T-cell (primary cell): Measurements from ENCODE around the gene NOX1. TPM values are rescaled to one million over a fixed set of nuclear protein-coding genes. Genes with fewer than 3 reads are reported as not detected.
"Not testable (repeated sequence)": the region's sequence is repeated elsewhere in the genome, so short reads cannot be mapped to it uniquely, and the experiment has no call there.

Experiments
- ATAC-seq, 4 experiments: fragments of 200-7000 bp in 3 of 4; fragments of 150-1000 bp in 1 of 4; cut with Tn5 transposase; replicated peaks in 1 of 4; 1 replicate in 3 of 4; 2 replicates in 1 of 4; pipeline ENCODE4 v1.10.0; 2021; ENCODE audit warnings: moderate library complexity in 3 of 4, mild to moderate bottlenecking in 2 of 4, moderate number of reproducible peaks in 1 of 4
- CTCF ChIA-PET, 2 donors: fragments of 300-600 bp; sonication (Branson Sonifier 250); formaldehyde crosslinking; loops; one replicate each; lab custom pipeline; 2022; ENCODE audit warnings: antibody characterized with exemption in 2 of 2; lab: Charles Lee
- POLR2A ChIA-PET, 2 donors: fragments of 300-600 bp; sonication (Branson Sonifier 250); formaldehyde crosslinking; loops; one replicate each; lab custom pipeline; 2022; ENCODE audit warnings: antibody characterized with exemption in 2 of 2; lab: Charles Lee
- DNase-seq, 35 experiments: peaks; one replicate each; pipeline versions ENCODE4 v3.0.0 to v3.0.0-alpha.2; 2013 to 2023
- H3K27ac ChIP-seq: one replicate; pipeline ENCODE4 v1.5.1; 2013; ENCODE audit warnings: low read length
- H3K27me3 ChIP-seq, 2 experiments: replicated peaks in 1 of 2; 1 replicate in 1 of 2; 2 replicates in 1 of 2; pipeline versions ENCODE4 v1.6.1 to v1.7.0; 2013; ENCODE audit warnings: low read length in 1 of 2, mixed read lengths in 1 of 2; ENCODE audit not compliant: control insufficient read depth in 2 of 2, insufficient read depth in 2 of 2; ENCODE audit errors: extremely low read depth in 1 of 2
- H3K36me3 ChIP-seq, 2 donors: 1 replicate in 1 of 2; 2 replicates in 1 of 2; pipeline versions ENCODE4 v1.6.1 to v1.7.0; 2013; ENCODE audit warnings: low read length in 1 of 2; ENCODE audit not compliant: control insufficient read depth in 2 of 2, insufficient read depth in 1 of 2; ENCODE audit errors: extremely low read depth in 1 of 2
- H3K4me1 ChIP-seq, 2 experiments: 1 replicate in 1 of 2; 2 replicates in 1 of 2; pipeline versions ENCODE4 v1.6.1 to v1.7.0; 2013; ENCODE audit warnings: low read length in 2 of 2, mixed read lengths in 1 of 2; ENCODE audit not compliant: insufficient read depth in 2 of 2, control insufficient read depth in 1 of 2; ENCODE audit errors: extremely low read depth in 1 of 2
- H3K4me3 ChIP-seq, 2 donors: 1 replicate in 1 of 2; 2 replicates in 1 of 2; pipeline versions ENCODE4 v1.5.1 to v1.7.0; 2013; ENCODE audit warnings: mild to moderate bottlenecking in 2 of 2, low read length in 1 of 2, moderate library complexity in 1 of 2; ENCODE audit not compliant: control insufficient read depth in 1 of 2; ENCODE audit errors: extremely low read depth in 1 of 2
- H3K9me3 ChIP-seq: 2 replicates; pipeline ENCODE4 v1.7.0; 2013
- H3K27ac Mint-ChIP-seq, 2 donors: one replicate each; pipeline ENCODE4 v1.8.0; 2020 to 2021; ENCODE audit warnings: mild to moderate bottlenecking in 2 of 2, mixed read lengths in 2 of 2
- H3K27me3 Mint-ChIP-seq, 2 donors: one replicate each; pipeline ENCODE4 v1.8.0; 2021 to 2022; ENCODE audit warnings: mixed read lengths in 2 of 2
- H3K36me3 Mint-ChIP-seq: one replicate; pipeline ENCODE4 v1.8.0; 2021; ENCODE audit warnings: mixed read lengths
- H3K4me1 Mint-ChIP-seq, 3 donors: one replicate each; pipeline ENCODE4 v1.8.0; 2020 to 2022; ENCODE audit warnings: mixed read lengths in 3 of 3, mild to moderate bottlenecking in 1 of 3
- H3K4me3 Mint-ChIP-seq, 3 donors: one replicate each; pipeline ENCODE4 v1.8.0; 2020 to 2022; ENCODE audit warnings: mild to moderate bottlenecking in 3 of 3, mixed read lengths in 3 of 3, moderate library complexity in 3 of 3
- H3K9me3 Mint-ChIP-seq, 3 donors: one replicate each; pipeline ENCODE4 v1.8.0; 2020 to 2022; ENCODE audit warnings: mixed read lengths in 3 of 3
- WGBS: methylation state at CpG from one replicate; pipeline ENCODE4 v1.1.5; 2013; ENCODE audit warnings: missing lambda C conversion rate; ENCODE audit not compliant: insufficient coverage; 5-methylcytosine and 5-hydroxymethylcytosine counted together
- total RNA-seq, 35 experiments: library from RNA in 6 of 35; stranded (reverse) in 6 of 35; fragments of 120-200 nt in 1 of 35; gene quantifications; one replicate each; pipeline versions ENCODE4 v1.2.1 to v1.2.4 and lab custom pipeline; 2013 to 2026

The NOX1 gene
- total RNA-seq, 5 donors from 2014 or later (not counting 1 experiment from before 2014, with no cell fraction given), result not detected

DNA sequence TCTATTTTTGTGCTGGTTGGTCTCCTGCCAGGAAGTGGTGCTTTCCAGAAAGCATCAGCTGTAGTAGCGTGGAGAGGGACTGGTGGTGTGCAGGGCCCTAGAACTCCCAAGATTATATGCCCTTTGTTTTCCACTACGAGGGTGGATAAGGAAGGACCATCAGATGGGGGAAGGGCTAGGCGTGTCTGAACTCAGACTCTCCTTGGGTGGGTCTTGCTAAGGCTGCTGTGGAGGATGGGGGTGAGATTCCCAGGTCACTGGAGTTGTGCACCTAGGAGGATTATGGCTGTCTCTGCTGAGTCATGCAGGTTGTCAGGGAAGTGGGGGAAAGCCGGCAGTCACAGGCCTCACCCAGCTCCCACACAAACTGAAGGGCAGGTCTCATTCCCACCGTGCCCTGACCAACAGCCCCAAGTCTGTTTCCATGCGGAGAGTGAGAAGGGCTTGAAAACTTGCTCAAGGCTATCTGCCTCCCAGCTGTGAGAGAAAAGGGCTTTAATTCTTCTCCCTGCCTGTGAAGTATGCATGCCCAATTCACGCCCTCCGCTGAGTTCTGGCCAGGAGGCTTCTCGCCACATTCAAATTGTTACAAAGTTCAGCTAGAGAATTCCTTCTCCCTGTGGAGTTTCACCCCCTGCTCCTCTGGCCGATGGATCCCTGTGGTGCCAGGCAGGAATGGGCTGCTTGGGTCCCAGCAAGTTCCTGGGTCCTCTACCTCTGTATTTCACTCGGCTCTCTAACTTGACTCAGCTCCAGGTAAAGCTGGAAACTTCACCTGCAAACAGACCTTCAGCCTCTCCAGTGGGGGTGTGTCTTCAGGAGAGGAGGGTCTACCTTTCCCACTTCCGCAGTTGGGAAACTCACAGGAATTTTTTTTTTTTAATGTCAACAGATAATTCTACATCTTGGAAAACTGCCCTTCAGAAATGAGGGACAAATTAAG is 61.7 kb downstream of the NOX1 start:
- Histone ChIP-seq H3K4me3 (no peak overlapping the region), H3K27me3 (peaks cover 0 to 6% of the 10 kb centered on the region in 2 experiments), H3K36me3 (no peaks in the 10 kb centered on the region), H3K4me1 (no peaks in the 10 kb centered on the region), H3K27ac (no peak overlapping the region), H3K9me3 (no peaks in the 10 kb centered on the region)
- H3K4me1 Mint-ChIP-seq, result no peaks in the 10 kb centered on the region
- H3K36me3 Mint-ChIP-seq, result no peaks in the 10 kb centered on the region
- POLR2A ChIA-PET, result no interaction called here
- H3K4me3 Mint-ChIP-seq, result no peak overlapping the region
- DNase-seq (no peak), ATAC-seq (no peak)
- peaks cover 48 to 62% of the 10 kb centered on the region in 2 donors for H3K27me3 Mint-ChIP-seq
- CTCF ChIA-PET, result no interaction called here
- peaks cover 0 to 4% (median 0%) of the 10 kb centered on the region in 3 donors for H3K9me3 Mint-ChIP-seq
- H3K27ac Mint-ChIP-seq, result no peak overlapping the region
- WGBS, result 78% methylated on average over 3 of the region's 12 CpGs

DNA sequence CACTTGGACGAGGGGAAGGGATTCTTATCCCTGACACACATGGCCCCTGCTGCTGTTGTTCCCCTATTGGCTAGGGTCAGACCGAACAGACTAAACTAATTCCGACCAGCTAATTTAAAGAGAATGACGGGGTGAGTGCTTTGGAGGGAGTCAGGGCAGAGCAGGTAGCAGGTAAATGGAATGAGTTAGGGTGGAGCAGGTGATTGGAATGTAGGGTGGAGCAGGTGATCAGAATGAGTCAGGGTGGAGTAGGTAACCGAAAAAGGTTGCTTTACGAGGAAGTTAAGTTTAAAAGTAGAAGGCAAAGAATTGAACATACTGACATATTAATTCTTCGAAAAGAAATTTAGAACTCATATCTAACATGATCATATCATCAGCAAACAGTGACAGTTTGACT is 65.9 kb downstream of the NOX1 start:
- H3K36me3 ChIP-seq, POLR2A ChIA-PET, H3K27ac ChIP-seq, H3K4me1 ChIP-seq, H3K4me3 ChIP-seq, H3K27ac Mint-ChIP-seq, H3K27me3 ChIP-seq, H3K9me3 ChIP-seq, CTCF ChIA-PET, H3K4me3 Mint-ChIP-seq, H3K36me3 Mint-ChIP-seq, ATAC-seq, DNase-seq, H3K4me1 Mint-ChIP-seq: not testable (repeated sequence)
- Mint-ChIP-seq H3K9me3 (peaks cover 4 to 11% (median 6%) of the 10 kb centered on the region in 3 donors), H3K27me3 (peaks cover 38 to 43% of the 10 kb centered on the region in 2 donors)
- WGBS, result no CpG with 5 or more reads among the region's 7 CpGs

DNA sequence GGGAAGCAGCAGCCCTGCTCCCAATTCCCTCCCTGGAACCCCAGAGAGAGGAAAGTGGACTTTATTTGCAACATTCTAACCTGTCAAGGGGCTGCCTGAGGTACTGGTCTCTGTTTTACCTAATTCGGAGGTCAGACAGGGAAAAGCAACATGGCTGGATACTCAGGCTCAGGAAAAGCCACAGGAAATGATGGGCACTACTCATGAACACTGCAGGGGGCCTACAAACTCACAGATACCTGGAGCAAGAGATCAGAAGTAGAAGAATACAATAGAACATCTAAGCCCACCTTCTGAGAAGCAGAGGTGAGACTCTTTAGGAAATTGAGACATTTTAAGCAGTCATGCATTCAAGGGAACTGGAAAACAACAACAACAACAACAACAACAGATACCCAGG is 69.4 kb downstream of the NOX1 start:
- Mint-ChIP-seq H3K4me1 (no peaks in the 10 kb centered on the region), H3K9me3 (peaks cover 4 to 11% (median 6%) of the 10 kb centered on the region in 3 donors), H3K36me3 (no peaks in the 10 kb centered on the region), H3K27me3 (peaks cover 21 to 26% of the 10 kb centered on the region in 2 donors), H3K4me3 (no peak overlapping the region), H3K27ac (no peak overlapping the region)
- DNase-seq, result no peak
- Histone ChIP-seq H3K4me1 (no peaks in the 10 kb centered on the region), H3K36me3 (no peaks in the 10 kb centered on the region), H3K4me3 (no peak overlapping the region), H3K27me3 (no peaks in the 10 kb centered on the region), H3K27ac (no peak overlapping the region), H3K9me3 (no peaks in the 10 kb centered on the region)
- no CpG with 5 or more reads among the region's 1 CpG for WGBS
- ATAC-seq, result no peak
- CTCF ChIA-PET, result no interaction called here
- POLR2A ChIA-PET, result no interaction called here

DNA sequence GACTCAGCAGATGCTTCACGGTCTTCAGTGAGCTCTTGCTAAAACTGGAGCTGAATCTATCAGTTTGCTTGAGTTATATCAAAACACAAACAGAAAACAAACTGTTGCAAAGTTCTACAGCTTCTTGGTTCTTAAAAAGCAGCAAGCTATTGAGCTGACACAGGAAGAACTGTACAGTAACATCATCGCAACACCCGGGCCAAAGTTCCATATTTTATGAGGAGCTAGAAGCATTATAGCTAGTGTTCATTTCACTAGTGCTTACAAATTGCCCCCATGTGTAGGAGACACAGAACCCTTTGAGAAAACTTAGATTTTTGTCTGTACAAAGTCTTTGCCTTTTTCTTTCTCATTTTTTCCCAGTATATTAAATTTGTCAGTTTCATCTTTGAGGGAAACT is 71.3 kb downstream of the NOX1 start:
- Histone ChIP-seq H3K4me3 (no peak overlapping the region), H3K27me3 (no peaks in the 10 kb centered on the region), H3K4me1 (no peaks in the 10 kb centered on the region), H3K27ac (no peak overlapping the region), H3K9me3 (no peaks in the 10 kb centered on the region), H3K36me3 (no peaks in the 10 kb centered on the region)
- no peak overlapping the region for H3K27ac Mint-ChIP-seq
- no CpG with 5 or more reads among the region's 3 CpGs for WGBS
- no peak overlapping the region for H3K4me3 Mint-ChIP-seq
- CTCF ChIA-PET, result no interaction called here
- H3K36me3 Mint-ChIP-seq, result no peaks in the 10 kb centered on the region
- H3K9me3 Mint-ChIP-seq, result peaks cover 0 to 11% (median 6%) of the 10 kb centered on the region in 3 donors
- DNase-seq, result no peak
- H3K27me3 Mint-ChIP-seq, result peaks cover 10 to 14% of the 10 kb centered on the region in 2 donors
- POLR2A ChIA-PET, result no interaction called here
- no peak for ATAC-seq
- no peaks in the 10 kb centered on the region for H3K4me1 Mint-ChIP-seq

DNA sequence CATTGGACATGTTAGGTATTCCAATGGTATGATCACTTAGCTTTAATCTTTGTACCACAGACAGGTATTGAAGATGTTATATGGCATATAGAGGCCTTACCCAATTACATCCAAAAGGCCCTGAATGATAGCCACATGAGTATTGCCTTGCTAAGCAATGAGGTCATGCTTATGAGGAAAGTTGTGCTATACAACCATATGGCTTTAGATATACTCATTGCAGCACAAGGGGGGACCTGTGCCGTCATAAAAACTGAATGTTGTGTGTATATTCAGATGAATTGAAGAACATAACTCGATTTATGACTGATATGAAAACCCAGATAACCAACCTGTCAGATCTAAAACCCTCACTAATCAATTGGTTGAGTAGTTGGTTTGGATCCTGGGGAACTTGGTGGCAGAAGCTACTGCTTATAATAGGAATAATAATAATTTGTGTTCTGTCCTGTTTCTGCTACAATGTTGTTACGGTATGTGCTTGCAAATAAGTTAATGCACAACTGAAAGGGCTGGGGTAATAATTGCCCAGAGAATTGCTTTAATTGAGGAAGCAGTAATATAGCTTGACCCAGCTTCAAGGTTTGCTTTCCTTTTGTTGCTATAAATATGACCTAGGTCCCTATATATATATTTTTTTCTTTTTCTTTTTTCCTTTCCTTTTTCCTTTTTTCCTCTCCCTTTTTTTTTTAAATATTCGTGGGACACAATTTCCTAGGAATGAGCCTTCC is 75.5 kb downstream of the NOX1 start:
- H3K9me3 Mint-ChIP-seq, result no peaks in the 10 kb centered on the region
- no peaks in the 10 kb centered on the region for H3K36me3 Mint-ChIP-seq
- ChIA-PET POLR2A (no interaction called here), CTCF (interaction anchor here in 1 of 2 donors (0.6 to 0.7 kb wide), 2 partner anchors 29 to 125 kb away, joined by 3 to 4 read pairs; no protein-coding TSS in a partner anchor)
- Histone ChIP-seq H3K9me3 (no peaks in the 10 kb centered on the region), H3K4me3 (no peak overlapping the region), H3K27ac (no peak overlapping the region), H3K36me3 (no peaks in the 10 kb centered on the region), H3K4me1 (no peaks in the 10 kb centered on the region), H3K27me3 (no peaks in the 10 kb centered on the region)
- H3K4me3 Mint-ChIP-seq, result no peak overlapping the region
- whole genome bisulfite sequencing, result no CpG with 5 or more reads among the region's 4 CpGs
- ATAC-seq (no peak), DNase-seq (no peak)
- peaks cover 0 to 10% of the 10 kb centered on the region in 2 donors for H3K27me3 Mint-ChIP-seq
- H3K27ac Mint-ChIP-seq, result no peak overlapping the region
- H3K4me1 Mint-ChIP-seq, result no peaks in the 10 kb centered on the region

DNA sequence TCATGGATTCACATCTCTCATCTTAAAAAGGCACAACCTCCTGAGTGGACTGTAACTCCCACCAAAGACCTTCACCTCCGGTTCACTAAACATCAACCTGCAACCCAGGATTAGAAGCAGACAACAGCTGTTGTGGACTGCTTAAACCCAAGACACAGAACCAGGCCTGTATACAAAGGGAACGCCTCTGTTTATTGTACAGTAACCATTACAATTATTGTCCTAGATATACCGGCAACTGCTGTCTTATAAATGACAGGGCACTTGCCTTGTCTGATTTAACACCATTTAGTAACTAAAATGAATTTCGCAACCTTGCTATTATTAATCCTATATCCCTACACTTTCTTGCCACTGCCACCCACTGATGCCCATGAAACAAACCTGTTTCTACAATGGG is 76.8 kb downstream of the NOX1 start:
- H3K27me3 ChIP-seq, result no peaks in the 10 kb centered on the region
- WGBS, result no CpG with 5 or more reads among the region's 4 CpGs
- ChIA-PET POLR2A (no interaction called here), CTCF (no interaction called here)
- Mint-ChIP-seq H3K27ac (no peak overlapping the region), H3K4me3 (no peak overlapping the region), H3K9me3 (no peaks in the 10 kb centered on the region), H3K4me1 (no peaks in the 10 kb centered on the region), H3K36me3 (no peaks in the 10 kb centered on the region), H3K27me3 (peaks cover 0 to 6% of the 10 kb centered on the region in 2 donors)
- no peaks in the 10 kb centered on the region for H3K9me3 ChIP-seq
- ATAC-seq (no peak), DNase-seq (no peak)
- H3K4me3 ChIP-seq, result no peak overlapping the region
- no peaks in the 10 kb centered on the region for H3K36me3 ChIP-seq
- no peaks in the 10 kb centered on the region for H3K4me1 ChIP-seq
- no peak overlapping the region for H3K27ac ChIP-seq
